Ectodermal cell (in vitro differentiated cells): ENCODE data around the gene SUPT5H.
A peak's percentile ranks its signal among the peaks of the same experiment; 100 is the strongest.

ENCODE experiments used
- H3K27ac ChIP-seq: 2 replicates; pipeline ENCODE4 v1.7.0; 2013; ENCODE audit warnings: mild to moderate bottlenecking, low read depth, low read length; ENCODE audit not compliant: insufficient read depth, poor library complexity, severe bottlenecking
- H3K27me3 ChIP-seq: 2 replicates; pipeline ENCODE4 v1.7.0; 2013; ENCODE audit warnings: mild to moderate bottlenecking, low read length; ENCODE audit not compliant: insufficient read depth, control insufficient read depth, poor library complexity, severe bottlenecking
- H3K36me3 ChIP-seq: one replicate; pipeline ENCODE4 v1.7.0; 2013; ENCODE audit warnings: low read length; ENCODE audit not compliant: control insufficient read depth, insufficient read depth
- H3K4me1 ChIP-seq: one replicate; pipeline ENCODE4 v1.7.0; 2013; ENCODE audit warnings: low read length; ENCODE audit not compliant: control insufficient read depth, insufficient read depth
- H3K4me3 ChIP-seq: 2 replicates; pipeline ENCODE4 v1.7.0; 2013; ENCODE audit warnings: low read depth, low read length, control low read depth; ENCODE audit not compliant: insufficient read depth
- H3K9me3 ChIP-seq: 2 replicates; pipeline ENCODE4 v1.7.0; 2013; ENCODE audit warnings: mild to moderate bottlenecking, low read length, moderate library complexity; ENCODE audit not compliant: control insufficient read depth
- WGBS, 2 experiments: methylation state at CpG; one replicate each; pipeline ENCODE4 v1.1.7; 2013; ENCODE audit warnings: missing lambda C conversion rate in 2 of 2; 5-methylcytosine and 5-hydroxymethylcytosine counted together

Gene SUPT5H

GRCh38 chr19:39410017-39410830, 35.2 kb upstream of the SUPT5H start:
- Histone ChIP-seq H3K9me3 (no peaks in the 10 kb centered on the region), H3K27ac (no peak overlapping the region), H3K36me3 (peaks cover 7% of the 10 kb centered on the region), H3K4me3 (peak overlapping the region; percentile 48), H3K4me1 (peaks cover 39% of the 10 kb centered on the region), H3K27me3 (peaks cover 13% of the 10 kb centered on the region)
- 3% methylated on average over 35 of the region's 35 CpGs for WGBS, 2 experiments

GRCh38 chr19:39410831-39411080, 34.6 kb upstream of the SUPT5H start:
- Histone ChIP-seq H3K9me3 (no peaks in the 10 kb centered on the region), H3K36me3 (peaks cover 8% of the 10 kb centered on the region), H3K27me3 (peaks cover 13% of the 10 kb centered on the region), H3K4me3 (no peak overlapping the region), H3K27ac (no peak overlapping the region), H3K4me1 (peaks cover 43% of the 10 kb centered on the region)
- WGBS, 2 experiments = 66 to 80% methylated on average over 1 of the region's 1 CpG

- 48 to 52% methylated on average over 9 of the region's 9 CpGs for WGBS, 2 experiments
- no peak overlapping the region for H3K4me3 ChIP-seq
- no peaks in the 10 kb centered on the region for H3K9me3 ChIP-seq
- peaks cover 43% of the 10 kb centered on the region for H3K4me1 ChIP-seq
- peaks cover 13% of the 10 kb centered on the region for H3K27me3 ChIP-seq
- H3K27ac ChIP-seq = no peak overlapping the region
- peaks cover 8% of the 10 kb centered on the region for H3K36me3 ChIP-seq
Measured at GRCh38 chr19:39411081-39411831, 34.1 kb upstream of the SUPT5H start.

GRCh38 chr19:39411832-39412099, 33.6 kb upstream of the SUPT5H start:
- Histone ChIP-seq H3K27me3 (peaks cover 13% of the 10 kb centered on the region), H3K4me1 (peaks cover 43% of the 10 kb centered on the region), H3K36me3 (peaks cover 8% of the 10 kb centered on the region), H3K27ac (no peak overlapping the region), H3K9me3 (no peaks in the 10 kb centered on the region), H3K4me3 (peak overlapping the region; percentile 43)
- WGBS, 2 experiments = 4 to 5% methylated on average over 7 of the region's 7 CpGs

- 0% methylated on average over 60 of the region's 60 CpGs for WGBS, 2 experiments
- peak within 1 kb of the TSS; percentile 85 for H3K27ac ChIP-seq
- no peaks in the 10 kb centered on the region for H3K9me3 ChIP-seq
- H3K4me3 ChIP-seq = peak within 1 kb of the TSS; percentile 91
- H3K27me3 ChIP-seq = peaks cover 8% of the 10 kb centered on the region
- peaks cover 8% of the 10 kb centered on the region for H3K36me3 ChIP-seq
- H3K4me1 ChIP-seq = peaks cover 40% of the 10 kb centered on the region
Measured at GRCh38 chr19:39412100-39412866, 33.1 kb upstream of the SUPT5H start, which contains the start of gene PLEKHG2. TSS of gene PLEKHG2 (plus strand) at chr19:39412669. CDS start at chr19:39414087, 1,418 bp downstream.

- Histone ChIP-seq H3K27me3 (peaks cover 2% of the 10 kb centered on the region), H3K4me3 (peak overlapping the region; percentile 91), H3K27ac (peak overlapping the region; percentile 85), H3K36me3 (peaks cover 8% of the 10 kb centered on the region), H3K4me1 (peaks cover 34% of the 10 kb centered on the region), H3K9me3 (no peaks in the 10 kb centered on the region)
- WGBS, 2 experiments = 0% methylated on average over 24 of the region's 24 CpGs
Measured at GRCh38 chr19:39412867-39413271, 32.5 kb upstream of the SUPT5H start.

- WGBS, 2 experiments = 0 to 1% methylated on average over 54 of the region's 54 CpGs
- Histone ChIP-seq H3K9me3 (no peaks in the 10 kb centered on the region), H3K36me3 (peaks cover 10% of the 10 kb centered on the region), H3K27ac (peak overlapping the region; percentile 85), H3K4me1 (peaks cover 32% of the 10 kb centered on the region), H3K4me3 (peak overlapping the region; percentile 91), H3K27me3 (no peaks in the 10 kb centered on the region)
Measured at GRCh38 chr19:39413272-39413910, 32.0 kb upstream of the SUPT5H start.

GRCh38 chr19:39413911-39414608, 31.3 kb upstream of the SUPT5H start:
- peaks cover 32% of the 10 kb centered on the region for H3K4me1 ChIP-seq
- peaks cover 17% of the 10 kb centered on the region for H3K36me3 ChIP-seq
- peak overlapping the region; percentile 85 for H3K27ac ChIP-seq
- WGBS, 2 experiments = 21 to 22% methylated on average over 18 of the region's 18 CpGs
- no peaks in the 10 kb centered on the region for H3K27me3 ChIP-seq
- peak overlapping the region; percentile 91 for H3K4me3 ChIP-seq
- H3K9me3 ChIP-seq = no peaks in the 10 kb centered on the region

- Histone ChIP-seq H3K4me3 (peak overlapping the region; percentile 91), H3K4me1 (peaks cover 29% of the 10 kb centered on the region), H3K27me3 (no peaks in the 10 kb centered on the region), H3K36me3 (peaks cover 22% of the 10 kb centered on the region), H3K9me3 (no peaks in the 10 kb centered on the region), H3K27ac (no peak overlapping the region)
- 82% methylated on average over 35 of the region's 35 CpGs for WGBS, 2 experiments
Measured at GRCh38 chr19:39415111-39416046, 30.0 kb upstream of the SUPT5H start.
